Ovary (tissue), 9 donors: Measurements from ENCODE around the gene CHMP6. TPM values are rescaled to one million over a fixed set of nuclear protein-coding genes. Genes with fewer than 3 reads are reported as not detected.

Experiments used
- DNase-seq, 5 donors: peaks; one replicate each; pipeline ENCODE4 v3.0.0-alpha.2; 2019 to 2020
- H3K27ac ChIP-seq, 2 donors: fragments of 200-600 bp; one replicate each; pipeline versions ENCODE4 v1.5.1 to v1.8.0; 2019 to 2022
- H3K27me3 ChIP-seq: fragments of 200-600 bp; one replicate; pipeline ENCODE4 v1.8.0; 2022
- H3K36me3 ChIP-seq: fragments of 200-600 bp; sonication (generic); one replicate; pipeline ENCODE4 v1.5.1; 2019
- H3K4me1 ChIP-seq: one replicate; pipeline ENCODE4 v1.8.1; 2013; ENCODE audit warnings: mild to moderate bottlenecking, moderate library complexity; ENCODE audit not compliant: insufficient read depth
- H3K4me3 ChIP-seq: fragments of 200-600 bp; sonication (generic); one replicate; pipeline ENCODE4 v1.5.1; 2017
- H3K9me3 ChIP-seq, 2 donors: fragments of 200-600 bp in 1 of 2; sonication (generic) in 1 of 2; one replicate each; pipeline versions ENCODE4 v1.5.1 to v1.8.1; 2013 to 2019; ENCODE audit warnings: mild to moderate bottlenecking in 1 of 2, moderate library complexity in 1 of 2
- EP300 ChIP-seq: sonication (generic); formaldehyde crosslinking; IDR thresholded peaks from one replicate; pipeline ENCODE4 v1.6.1; 2017; ENCODE audit warnings: antibody characterized with exemption
- POLR2A ChIP-seq: fragments of 450-650 bp; IDR thresholded peaks from one replicate; pipeline ENCODE4 v1.6.1; 2017; ENCODE audit warnings: antibody characterized with exemption, mild to moderate bottlenecking, moderate library complexity
- WGBS, 3 donors: extraction: QIAGEN DNeasy Blood & Tissue Kit in 1 of 3; methylation state at CpG; one replicate each; pipeline versions ENCODE4 v1.1.5 to v1.1.7; 2013 to 2017; 5-methylcytosine and 5-hydroxymethylcytosine counted together
- intact Hi-C, 4 donors: fragments of 100-400 bp; cut with DNase I; formaldehyde crosslinking; loops; one replicate each; pipeline versions ENCODE4 v1.11.0 to v1.15.1; 2022 to 2023
- polyA plus RNA-seq, 2 donors: library from polyadenylated mRNA; stranded (reverse); fragments of 200-250 nt in 1 of 2; fragments of 350-450 nt in 1 of 2; fragmentation: Illumina TruSeq in 1 of 2; extraction: RNeasy Lipid Tissue Mini Kit (QIAGEN cat#74804) in 1 of 2; gene quantifications; one replicate each; pipeline ENCODE4 v1.2.3, GENCODE V29; 2013 to 2014
- total RNA-seq, 7 donors: library from RNA; depleted of rRNA in 2 of 7; stranded (reverse); fragments of >200 nt in 2 of 7; fragmentation: NEBNext Ultra II Directional in 3 of 7; extraction: Animal tissue kit (Norgen Biotek cat#: 25700) in 3 of 7; gene quantifications; one replicate each; pipeline versions ENCODE4 v1.1.0 to v1.2.4, GENCODE V29; 2016 to 2023
- TF ChIP-seq, protein P1 (sequence below), 3 donors: fragments of 450-650 bp in 2 of 3; fragments of 200-600 bp in 1 of 3; IDR thresholded peaks; one replicate each; pipeline versions ENCODE4 v1.5.1 to v1.8.0; 2016 to 2022; ENCODE audit warnings: antibody characterized with exemption in 3 of 3, mild to moderate bottlenecking in 1 of 3
- donor health status: DM: no; HTN: no; CAD: no; lungs with moderate emphysema.
- donor health status: DM: no; HTN: no; CAD: no.
- donor health status: Bipolar disorder and iron deficiency.
- donor health status: DM: yes; HTN: yes; CAD: no.
- donor health status: DM: no; HTN: no; CAD: no.
- donor health status: DM: yes; HTN: yes; CAD: no.

Gene CHMP6
- total and polyA plus RNA-seq, 9 donors: 18.5 to 29.7 (median 26.5) TPM

DNA sequence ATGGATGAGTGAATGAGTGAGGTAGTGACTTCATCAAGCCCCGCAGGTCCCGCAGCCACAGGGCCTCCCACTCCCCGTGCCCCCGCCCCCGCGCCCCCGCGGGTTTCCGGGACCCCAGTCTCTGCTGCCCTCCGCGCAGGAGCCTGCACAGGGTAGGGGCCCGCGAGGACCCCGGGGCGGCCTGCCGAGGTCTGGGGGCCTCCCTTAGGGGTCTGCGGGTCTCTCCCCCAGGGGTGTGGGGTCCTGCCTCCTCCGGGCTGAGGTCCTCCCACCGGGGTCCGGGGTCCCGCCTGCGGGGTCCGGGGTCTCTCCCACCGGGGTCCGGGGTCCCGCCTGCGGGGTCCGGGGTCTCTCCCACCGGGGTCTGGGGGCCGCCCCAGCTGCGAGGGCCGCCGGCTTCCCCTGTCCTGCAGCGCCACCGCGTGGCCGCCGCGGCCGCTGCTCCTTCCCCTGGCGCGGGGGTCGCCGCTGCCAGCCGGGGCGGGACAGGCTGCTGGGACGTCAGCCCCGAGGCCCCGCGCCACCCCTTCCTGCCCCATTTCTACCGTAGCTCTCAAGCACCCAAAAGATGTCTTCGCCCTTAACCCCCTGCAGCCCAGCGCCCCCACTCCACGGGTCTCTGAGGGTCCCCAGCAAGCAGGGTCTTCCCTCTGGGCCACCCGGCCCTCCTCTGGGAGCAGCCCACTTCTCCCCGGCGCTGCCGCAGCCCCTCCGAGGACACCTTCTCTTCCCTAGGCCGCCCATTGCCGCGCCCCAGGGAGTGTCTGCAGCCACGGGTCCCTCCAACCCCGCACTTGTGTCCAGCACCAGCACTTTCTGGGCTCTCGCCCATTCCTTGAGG lies 10.4 kb upstream of the CHMP6 start:
- DNase-seq: peak in 2 of 5 donors; percentile 31 to 63
- Histone ChIP-seq H3K27ac (no peak overlapping the region), H3K4me3 (no peak overlapping the region), H3K4me1 (no peaks in the 10 kb centered on the region), H3K36me3 (no peaks in the 10 kb centered on the region), H3K27me3 (no peaks in the 10 kb centered on the region), H3K9me3 (no peaks in the 10 kb centered on the region)
- intact Hi-C loops: loop anchor here in 3 of 4 donors (2.0 to 10.0 kb wide), 3 partner anchors 106 to 554 kb away; no protein-coding TSS in a partner anchor
- WGBS, 3 donors: 3 to 4% (median 4%) methylated on average over 43 to 65 of the region's 65 CpGs
- TF ChIP-seq, protein P1, sequence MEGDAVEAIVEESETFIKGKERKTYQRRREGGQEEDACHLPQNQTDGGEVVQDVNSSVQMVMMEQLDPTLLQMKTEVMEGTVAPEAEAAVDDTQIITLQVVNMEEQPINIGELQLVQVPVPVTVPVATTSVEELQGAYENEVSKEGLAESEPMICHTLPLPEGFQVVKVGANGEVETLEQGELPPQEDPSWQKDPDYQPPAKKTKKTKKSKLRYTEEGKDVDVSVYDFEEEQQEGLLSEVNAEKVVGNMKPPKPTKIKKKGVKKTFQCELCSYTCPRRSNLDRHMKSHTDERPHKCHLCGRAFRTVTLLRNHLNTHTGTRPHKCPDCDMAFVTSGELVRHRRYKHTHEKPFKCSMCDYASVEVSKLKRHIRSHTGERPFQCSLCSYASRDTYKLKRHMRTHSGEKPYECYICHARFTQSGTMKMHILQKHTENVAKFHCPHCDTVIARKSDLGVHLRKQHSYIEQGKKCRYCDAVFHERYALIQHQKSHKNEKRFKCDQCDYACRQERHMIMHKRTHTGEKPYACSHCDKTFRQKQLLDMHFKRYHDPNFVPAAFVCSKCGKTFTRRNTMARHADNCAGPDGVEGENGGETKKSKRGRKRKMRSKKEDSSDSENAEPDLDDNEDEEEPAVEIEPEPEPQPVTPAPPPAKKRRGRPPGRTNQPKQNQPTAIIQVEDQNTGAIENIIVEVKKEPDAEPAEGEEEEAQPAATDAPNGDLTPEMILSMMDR (IDR thresholded peaks at IDR 0.05): peak; percentile 78 to 92 (median 88)
- no peak for TF ChIP-seq POLR2A

DNA sequence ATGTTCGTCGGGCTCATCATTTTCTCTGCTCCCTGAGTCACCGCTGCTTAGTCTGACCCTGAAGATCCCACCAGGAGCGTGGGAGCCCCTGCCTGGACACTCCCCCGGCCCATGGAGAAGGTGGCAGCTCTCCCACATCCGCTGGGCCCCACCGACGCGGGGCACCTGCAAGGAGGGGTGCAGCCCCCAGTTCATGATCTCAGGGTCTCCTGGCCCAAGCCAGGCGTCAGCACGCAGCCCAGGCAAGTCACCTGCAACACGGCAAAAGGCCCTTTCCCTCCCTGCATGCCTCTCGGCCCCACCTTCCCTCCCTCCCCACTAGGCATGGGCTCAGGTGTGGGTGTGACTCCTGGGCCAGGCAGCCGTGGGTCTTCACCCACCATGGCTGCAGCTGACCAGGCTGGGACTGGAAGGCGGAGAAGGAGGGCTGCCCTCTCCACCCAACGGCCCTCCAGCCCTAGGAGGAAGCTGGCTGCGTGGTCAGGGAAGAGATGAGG lies 9.7 kb upstream of the CHMP6 start:
- H3K4me1 ChIP-seq: no peaks in the 10 kb centered on the region
- no peaks in the 10 kb centered on the region for H3K9me3 ChIP-seq
- H3K36me3 ChIP-seq: no peaks in the 10 kb centered on the region
- no peak overlapping the region for H3K27ac ChIP-seq
- TF ChIP-seq, protein P1 (IDR thresholded peaks at IDR 0.05): no peak
- TF ChIP-seq EP300: no peak
- no peak for TF ChIP-seq POLR2A
- intact Hi-C loops: loop anchor here (2.0 to 10.0 kb wide), 3 partner anchors 107 to 555 kb away; no protein-coding TSS in a partner anchor
- WGBS, 3 donors: 38 to 47% (median 41%) methylated on average over 17 of the region's 17 CpGs
- DNase-seq: no peak
- H3K4me3 ChIP-seq: no peak overlapping the region
- H3K27me3 ChIP-seq: no peaks in the 10 kb centered on the region

DNA sequence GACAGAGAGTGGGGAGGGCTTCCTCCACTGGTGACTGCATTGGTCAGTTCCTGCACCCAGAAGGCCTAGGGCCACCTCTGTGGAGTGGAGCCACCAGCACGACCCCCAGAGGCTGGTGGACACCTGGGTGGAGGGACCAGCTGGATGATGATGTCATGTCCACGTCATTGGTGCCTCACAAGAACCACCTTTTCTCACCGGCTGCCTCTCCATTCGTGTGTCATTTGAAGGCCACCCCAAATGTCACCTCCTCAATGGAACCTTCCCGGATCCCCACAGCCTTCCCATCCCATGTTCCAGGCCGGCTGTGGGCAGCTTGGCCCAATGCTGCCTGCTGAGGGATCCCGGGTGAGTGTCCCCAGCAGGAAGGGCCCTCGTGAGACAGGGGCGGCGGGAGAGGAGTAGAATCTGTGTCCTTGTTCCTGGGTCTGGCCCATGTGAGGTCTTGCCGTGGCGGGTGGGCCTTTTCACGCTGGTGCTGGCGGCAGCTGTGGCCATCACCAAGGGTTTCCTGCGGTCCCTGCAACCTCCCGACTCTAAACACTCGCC lies 9.1 kb upstream of the CHMP6 start:
- no peak for DNase-seq
- Histone ChIP-seq H3K4me1 (no peaks in the 10 kb centered on the region), H3K27me3 (no peaks in the 10 kb centered on the region), H3K9me3 (no peaks in the 10 kb centered on the region), H3K36me3 (no peaks in the 10 kb centered on the region), H3K27ac (no peak overlapping the region), H3K4me3 (no peak overlapping the region)
- no peak for TF ChIP-seq EP300
- intact Hi-C loops: loop anchor here in 2 of 4 donors (2.0 to 10.0 kb wide), 3 partner anchors 108 to 556 kb away; no protein-coding TSS in a partner anchor
- WGBS, 3 donors: 82 to 86% (median 85%) methylated on average over 17 of the region's 17 CpGs

DNA sequence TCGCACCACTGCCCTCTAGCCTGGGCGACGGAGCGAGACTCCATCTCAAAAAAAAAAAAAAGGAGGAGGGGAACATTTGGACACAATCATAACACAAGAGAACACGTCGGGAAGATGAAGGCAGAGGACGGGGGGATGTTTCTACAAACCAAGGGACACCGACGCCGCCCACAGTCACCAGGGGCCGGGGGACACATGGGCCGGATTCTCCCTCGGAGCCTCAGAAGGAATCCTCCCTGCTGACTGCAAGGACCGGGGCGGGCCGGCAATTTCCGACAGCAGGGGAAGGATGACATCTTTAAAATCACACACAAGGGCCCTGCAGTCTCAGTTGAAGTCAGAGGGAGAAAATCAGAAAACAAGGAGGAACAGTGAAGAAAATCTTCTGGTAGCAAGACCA lies 8.1 kb upstream of the CHMP6 start:
- no peaks in the 10 kb centered on the region for H3K9me3 ChIP-seq
- no peaks in the 10 kb centered on the region for H3K27me3 ChIP-seq
- WGBS, 3 donors: 67 to 83% (median 72%) methylated on average over 17 of the region's 17 CpGs
- intact Hi-C loops: loop anchor here in 2 of 4 donors (2.0 to 10.0 kb wide), 3 partner anchors 109 to 557 kb away; no protein-coding TSS in a partner anchor
- no peak for DNase-seq
- no peak overlapping the region for H3K27ac ChIP-seq
- TF ChIP-seq POLR2A (no peak), EP300 (no peak)
- TF ChIP-seq, protein P1 (IDR thresholded peaks at IDR 0.05): no peak
- H3K4me1 ChIP-seq: no peaks in the 10 kb centered on the region
- no peak overlapping the region for H3K4me3 ChIP-seq
- H3K36me3 ChIP-seq: no peaks in the 10 kb centered on the region
